ENCODE measurements around the gene SEMA6A. TPM values are rescaled to one million over a fixed set of nuclear protein-coding genes. Genes with fewer than 3 reads are reported as not detected.

The SEMA6A gene
- total RNA-seq, 2 experiments from 2014 or later: not detected

DNA sequence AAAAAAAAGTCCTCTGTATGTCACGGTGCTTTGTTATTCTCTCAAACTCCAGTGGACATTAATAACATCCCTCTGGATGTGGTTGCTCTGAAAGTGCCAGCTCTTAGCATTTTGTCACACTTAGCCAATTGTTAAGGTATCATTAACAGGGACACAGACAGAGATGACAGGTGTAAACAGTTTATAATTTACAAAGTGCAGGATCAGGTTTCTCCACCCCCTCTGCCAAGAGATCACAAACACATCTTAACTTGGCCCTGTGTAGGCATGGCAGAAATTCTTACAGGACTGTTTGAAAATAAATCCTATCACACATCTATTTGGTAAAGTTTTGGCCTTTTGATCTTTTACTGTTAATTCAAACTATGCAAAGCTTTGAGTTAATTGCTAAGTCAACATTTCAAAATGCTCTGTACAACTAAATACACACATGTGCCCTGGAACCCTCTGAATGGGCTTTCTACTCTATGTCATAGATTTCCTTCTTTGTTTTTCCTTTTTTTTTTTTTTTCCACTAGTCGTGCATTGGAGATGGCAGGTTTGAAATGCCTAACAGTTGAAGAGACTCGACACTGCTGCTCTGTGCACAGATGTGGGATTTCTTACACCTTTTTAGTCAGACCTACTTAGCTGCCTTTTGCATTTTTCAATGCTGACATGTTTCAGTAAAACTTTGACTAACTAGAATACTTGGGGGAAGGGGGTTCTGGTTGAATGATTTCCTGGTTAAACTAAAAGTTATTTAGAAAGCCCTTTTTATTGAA is 41.7 kb downstream of the SEMA6A start:
- intact Hi-C loops (cut with micrococcal nuclease; ENCODE audit: unreplicated experiment): no loop called here
- Histone ChIP-seq H3K36me3 (ENCODE audit: insufficient read depth, low read length) (no peaks in the 10 kb centered on the region), H3K4me3 (ENCODE audit: low read depth, low read length, poor library complexity, severe bottlenecking) (no peak overlapping the region), H4K20me1 (ENCODE audit: insufficient read depth, low read length) (no peaks in the 10 kb centered on the region), H3K27ac (ENCODE audit: low read depth, low read length, poor library complexity, severe bottlenecking) (no peak overlapping the region), H3K4me2 (ENCODE audit: low read length) (no peak overlapping the region), H3K9me2 (ENCODE audit: insufficient read depth, low read length) (no peaks in the 10 kb centered on the region), H3K9me3 (ENCODE audit: low read length) (no peaks in the 10 kb centered on the region), H2AFZ (ENCODE audit: low read length) (no peak overlapping the region), H3K4me1 (ENCODE audit: insufficient read depth, low read length, poor library complexity, severe bottlenecking) (no peaks in the 10 kb centered on the region), H3K79me2 (ENCODE audit: insufficient read depth, low read depth, low read length) (no peaks in the 10 kb centered on the region)
- TF ChIP-seq, protein P1, sequence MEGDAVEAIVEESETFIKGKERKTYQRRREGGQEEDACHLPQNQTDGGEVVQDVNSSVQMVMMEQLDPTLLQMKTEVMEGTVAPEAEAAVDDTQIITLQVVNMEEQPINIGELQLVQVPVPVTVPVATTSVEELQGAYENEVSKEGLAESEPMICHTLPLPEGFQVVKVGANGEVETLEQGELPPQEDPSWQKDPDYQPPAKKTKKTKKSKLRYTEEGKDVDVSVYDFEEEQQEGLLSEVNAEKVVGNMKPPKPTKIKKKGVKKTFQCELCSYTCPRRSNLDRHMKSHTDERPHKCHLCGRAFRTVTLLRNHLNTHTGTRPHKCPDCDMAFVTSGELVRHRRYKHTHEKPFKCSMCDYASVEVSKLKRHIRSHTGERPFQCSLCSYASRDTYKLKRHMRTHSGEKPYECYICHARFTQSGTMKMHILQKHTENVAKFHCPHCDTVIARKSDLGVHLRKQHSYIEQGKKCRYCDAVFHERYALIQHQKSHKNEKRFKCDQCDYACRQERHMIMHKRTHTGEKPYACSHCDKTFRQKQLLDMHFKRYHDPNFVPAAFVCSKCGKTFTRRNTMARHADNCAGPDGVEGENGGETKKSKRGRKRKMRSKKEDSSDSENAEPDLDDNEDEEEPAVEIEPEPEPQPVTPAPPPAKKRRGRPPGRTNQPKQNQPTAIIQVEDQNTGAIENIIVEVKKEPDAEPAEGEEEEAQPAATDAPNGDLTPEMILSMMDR (conservative IDR thresholded peaks at IDR 0.05; ENCODE audit: low read length): no peak
- no peak for TF ChIP-seq EZH2phosphoT487 (IDR thresholded peaks at IDR 0.05; ENCODE audit: borderline replicate concordance, low read depth, low read length)
- BruUV-seq (replicated peaks): no TSS peak
- ChIA-PET CTCF (ENCODE audit: unreplicated experiment) (no interaction called here), POLR2A (no interaction called here)
- no peak for DNase-seq (ENCODE audit: low spot score)

DNA sequence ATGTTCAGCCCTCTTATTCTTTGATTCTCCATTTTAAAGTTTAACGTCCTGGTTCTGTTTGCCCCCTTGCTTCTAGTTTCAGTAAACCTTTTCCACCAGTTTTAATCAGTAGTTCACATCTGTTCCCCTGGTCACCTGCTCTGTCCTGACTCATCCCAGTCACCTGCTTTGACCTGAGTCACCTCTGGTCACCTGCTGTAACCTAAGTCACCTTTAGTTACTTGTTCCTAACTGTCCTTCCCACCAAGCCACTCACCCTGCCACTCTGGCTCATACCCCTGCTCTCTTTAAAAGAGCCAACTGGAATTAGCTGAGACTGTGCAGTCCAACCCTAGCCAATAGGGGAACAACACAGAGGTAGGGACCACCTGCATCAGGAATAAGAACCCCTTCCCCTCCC is 43.0 kb downstream of the SEMA6A start:
- no peaks in the 10 kb centered on the region for H3K79me2 ChIP-seq (ENCODE audit: insufficient read depth, low read depth, low read length)
- BruUV-seq (replicated peaks): no TSS peak
- intact Hi-C loops (cut with micrococcal nuclease; ENCODE audit: unreplicated experiment): no loop called here
- ChIA-PET CTCF (ENCODE audit: unreplicated experiment) (no interaction called here), POLR2A (no interaction called here)
- H3K4me3 ChIP-seq (ENCODE audit: low read depth, low read length, poor library complexity, severe bottlenecking): no peak overlapping the region
- H3K4me1 ChIP-seq (ENCODE audit: insufficient read depth, low read length, poor library complexity, severe bottlenecking): no peaks in the 10 kb centered on the region
- no peak overlapping the region for H3K27ac ChIP-seq (ENCODE audit: low read depth, low read length, poor library complexity, severe bottlenecking)
- no peaks in the 10 kb centered on the region for H3K36me3 ChIP-seq (ENCODE audit: insufficient read depth, low read length)
- no peaks in the 10 kb centered on the region for H3K9me2 ChIP-seq (ENCODE audit: insufficient read depth, low read length)
- TF ChIP-seq, protein P1 (conservative IDR thresholded peaks at IDR 0.05; ENCODE audit: low read length): no peak
- DNase-seq (ENCODE audit: low spot score): no peak
- H3K4me2 ChIP-seq (ENCODE audit: low read length): no peak overlapping the region
- no peaks in the 10 kb centered on the region for H3K9me3 ChIP-seq (ENCODE audit: low read length)
- H2AFZ ChIP-seq (ENCODE audit: low read length): no peak overlapping the region
- no peaks in the 10 kb centered on the region for H4K20me1 ChIP-seq (ENCODE audit: insufficient read depth, low read length)

DNA sequence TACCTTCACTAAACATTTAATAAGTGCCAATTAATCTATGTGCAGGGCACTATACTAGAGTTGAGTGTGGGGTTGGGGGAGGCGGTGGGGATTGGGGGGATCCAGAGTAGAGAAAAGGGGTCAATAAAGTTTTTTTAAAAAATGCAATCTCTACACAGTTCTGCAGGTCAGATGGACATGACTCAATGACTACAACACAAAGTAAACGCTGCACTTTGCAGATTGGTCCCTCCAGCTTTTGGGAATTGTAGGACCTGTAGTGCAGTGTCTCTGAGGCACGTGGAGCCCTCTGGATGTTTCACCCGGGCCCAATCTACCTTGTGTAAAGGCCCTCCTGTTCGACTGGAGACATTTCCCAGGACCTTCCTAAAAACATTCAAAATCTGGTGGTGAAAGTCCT is 43.5 kb downstream of the SEMA6A start:
- Histone ChIP-seq H4K20me1 (ENCODE audit: insufficient read depth, low read length) (no peaks in the 10 kb centered on the region), H3K4me2 (ENCODE audit: low read length) (no peak overlapping the region), H3K36me3 (ENCODE audit: insufficient read depth, low read length) (no peaks in the 10 kb centered on the region), H3K9me2 (ENCODE audit: insufficient read depth, low read length) (no peaks in the 10 kb centered on the region), H3K79me2 (ENCODE audit: insufficient read depth, low read depth, low read length) (no peaks in the 10 kb centered on the region), H3K9me3 (ENCODE audit: low read length) (no peaks in the 10 kb centered on the region), H3K4me1 (ENCODE audit: insufficient read depth, low read length, poor library complexity, severe bottlenecking) (no peaks in the 10 kb centered on the region), H2AFZ (ENCODE audit: low read length) (no peak overlapping the region), H3K27ac (ENCODE audit: low read depth, low read length, poor library complexity, severe bottlenecking) (no peak overlapping the region), H3K4me3 (ENCODE audit: low read depth, low read length, poor library complexity, severe bottlenecking) (no peak overlapping the region)
- intact Hi-C loops (cut with micrococcal nuclease; ENCODE audit: unreplicated experiment): no loop called here
- ChIA-PET POLR2A (no interaction called here), CTCF (ENCODE audit: unreplicated experiment) (no interaction called here)
- BruUV-seq (replicated peaks): no TSS peak
- DNase-seq (ENCODE audit: low spot score): no peak
- TF ChIP-seq EZH2phosphoT487 (IDR thresholded peaks at IDR 0.05; ENCODE audit: borderline replicate concordance, low read depth, low read length): no peak
- TF ChIP-seq, protein P1 (conservative IDR thresholded peaks at IDR 0.05; ENCODE audit: low read length): no peak
